HG03378 (cell line): ENCODE measurements around the gene GSTA5.
"Not testable (repeated sequence)": the region's sequence is repeated elsewhere in the genome, so short reads cannot be mapped to it uniquely, and the experiment has no call there.

Experiments used
- ATAC-seq: cut with Tn5 transposase; IDR thresholded peaks from one replicate; pipeline ENCODE4 v1.9.1; 2021; ENCODE audit warnings: mild to moderate bottlenecking, moderate library complexity; ENCODE audit not compliant: unreplicated experiment

Gene GSTA5

DNA sequence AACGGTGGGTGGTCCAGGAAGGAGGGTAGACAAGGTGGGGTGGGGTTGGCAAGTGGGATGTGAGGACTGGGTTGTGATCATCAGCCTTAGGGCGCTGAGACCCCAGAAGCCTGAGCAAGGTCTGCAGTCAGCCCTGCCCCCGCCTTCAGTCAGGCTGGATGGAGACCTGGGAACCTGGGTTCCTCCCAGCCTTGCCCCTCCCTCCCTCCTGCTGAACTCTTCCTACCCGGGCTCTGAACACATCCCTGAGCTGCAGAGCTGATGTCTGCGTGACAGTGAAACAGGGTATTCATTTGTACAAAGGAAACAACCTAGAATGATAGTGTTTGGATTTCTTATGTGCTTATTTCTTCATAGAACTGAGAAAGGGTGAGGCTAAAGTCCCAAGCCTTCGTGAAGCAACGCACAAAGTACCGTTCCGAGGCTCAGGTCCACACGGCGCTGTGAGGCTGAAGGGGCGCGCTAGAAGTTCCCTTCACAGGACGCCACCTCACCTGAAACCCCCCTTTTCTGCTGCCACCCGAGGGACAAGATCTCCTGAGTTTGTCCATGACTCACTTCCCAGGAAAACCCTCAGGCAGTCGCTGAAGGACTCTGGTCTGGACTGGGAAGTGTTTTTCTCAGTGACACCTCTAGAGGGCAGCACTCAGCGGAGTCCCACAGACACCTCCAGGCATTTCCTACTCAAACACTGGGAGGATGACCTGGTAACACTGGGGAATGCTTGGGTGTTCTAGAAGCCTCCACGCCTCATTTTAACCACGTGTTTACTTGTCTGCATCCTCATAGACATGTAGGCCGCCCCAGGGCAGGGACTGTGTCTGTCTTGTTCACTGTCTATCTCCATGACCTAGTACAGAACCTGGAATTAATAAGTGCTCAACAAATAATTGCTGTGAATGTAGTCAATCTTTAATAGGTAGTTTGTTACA, 1.2 kb downstream of the GSTA5 start:
- ATAC-seq, result no peak

- ATAC-seq, result no peak
Measured at GRCh38 chr6:52834481-52834880, 6.1 kb downstream of the GSTA5 start.

DNA sequence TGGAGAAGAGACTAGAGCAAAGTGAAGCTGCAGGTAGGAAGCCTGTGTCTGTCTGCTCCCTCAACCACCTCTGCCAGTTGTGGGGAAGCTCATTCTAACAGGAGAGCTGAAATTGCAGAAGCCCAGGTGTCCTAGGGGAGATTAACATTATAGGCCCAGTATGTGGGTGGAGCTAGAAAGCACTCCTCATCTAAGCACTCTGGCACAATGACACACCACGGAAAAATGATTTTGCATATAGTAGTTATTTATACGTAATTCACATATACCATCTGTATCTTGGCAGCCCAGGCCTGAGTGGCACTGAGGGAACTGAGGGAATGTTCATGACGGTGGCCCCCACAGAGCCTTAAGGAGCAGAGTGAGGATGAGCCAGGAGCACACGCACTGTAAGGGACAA, 9.7 kb downstream of the GSTA5 start:
- ATAC-seq, result not testable (repeated sequence)

DNA sequence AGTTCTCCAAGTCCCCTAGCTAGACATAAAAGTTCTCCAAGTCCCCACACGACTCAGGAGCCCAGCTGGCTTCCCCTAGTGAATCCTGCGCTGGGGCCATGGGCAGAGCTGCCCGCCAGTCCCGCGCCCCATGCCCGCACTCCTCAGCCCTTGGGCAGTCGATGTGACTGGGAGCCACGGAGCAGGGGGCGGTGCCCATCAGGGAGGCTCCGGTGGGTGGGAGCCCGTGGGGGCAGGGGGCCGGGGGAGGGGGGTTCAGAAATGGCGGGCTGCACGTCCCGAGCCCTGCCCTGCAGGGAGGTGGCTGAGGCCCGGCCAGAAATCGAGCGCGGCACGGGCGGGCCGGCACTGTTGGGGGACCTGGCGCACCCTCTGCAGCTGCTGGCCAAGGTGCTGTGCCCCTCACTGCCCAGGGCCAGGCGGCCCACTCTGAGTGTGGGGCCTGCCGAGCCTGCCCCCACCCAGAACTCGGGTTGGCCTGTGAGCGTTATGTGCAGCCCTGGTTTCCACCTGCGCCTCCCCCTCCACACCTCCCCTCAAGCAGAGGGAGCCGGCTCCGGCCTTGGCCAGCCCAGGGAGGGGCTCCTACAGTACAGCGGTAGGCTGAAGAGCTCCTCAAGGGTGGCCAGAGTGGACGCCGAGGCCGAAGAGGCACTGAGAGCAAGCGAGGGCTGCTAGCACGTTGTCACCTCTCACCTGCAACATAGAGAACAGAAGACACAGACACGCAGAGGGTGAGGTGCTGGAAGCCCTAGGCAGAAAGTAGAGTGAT, 11.4 kb downstream of the GSTA5 start:
- ATAC-seq, result no peak

- ATAC-seq, result not testable (repeated sequence)
Measured at GRCh38 chr6:52828621-52829020, 12.0 kb downstream of the GSTA5 start.

- ATAC-seq, result not testable (repeated sequence)
Measured at GRCh38 chr6:52827073-52827783, 13.4 kb downstream of the GSTA5 start.

GRCh38 chr6:52826513-52826912, 14.1 kb downstream of the GSTA5 start:
- ATAC-seq, result no peak

DNA sequence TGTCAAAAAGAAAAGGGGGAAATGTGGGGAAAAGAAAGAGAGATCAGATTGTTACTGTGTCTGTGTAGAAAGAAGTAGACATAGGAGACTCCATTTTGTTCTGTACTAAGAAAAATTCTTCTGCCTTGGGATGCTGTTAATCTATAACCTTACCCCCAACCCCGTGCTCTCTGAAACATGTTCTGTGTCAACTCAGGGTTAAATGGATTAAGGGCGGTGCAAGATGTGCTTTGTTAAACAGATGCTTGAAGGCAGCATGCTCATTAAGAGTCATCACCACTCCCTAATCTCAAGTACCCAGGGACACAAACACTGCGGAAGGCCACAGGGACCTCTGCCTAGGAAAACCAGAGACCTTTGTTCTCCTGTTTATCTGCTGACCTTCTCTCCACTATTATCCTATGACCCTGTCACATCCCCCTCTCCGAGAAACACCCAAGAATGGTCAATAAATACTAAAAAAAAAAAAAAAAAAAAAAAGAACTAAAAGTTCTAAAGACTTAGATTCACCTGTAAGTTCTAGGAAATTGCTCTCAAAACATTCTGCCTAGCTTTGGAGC, 14.6 kb downstream of the GSTA5 start:
- ATAC-seq, result not testable (repeated sequence)

- not testable (repeated sequence) for ATAC-seq
Measured at GRCh38 chr6:52825270-52825793, 15.3 kb downstream of the GSTA5 start.

- ATAC-seq, result no peak
Measured at GRCh38 chr6:52821842-52822241, 18.8 kb downstream of the GSTA5 start.

GRCh38 chr6:52820198-52820597, 20.4 kb downstream of the GSTA5 start:
- no peak for ATAC-seq

GRCh38 chr6:52815167-52816092, 25.2 kb downstream of the GSTA5 start:
- peak; percentile 89 for ATAC-seq

GRCh38 chr6:52814545-52814944, 26.1 kb downstream of the GSTA5 start:
- ATAC-seq, result not testable (repeated sequence)

DNA sequence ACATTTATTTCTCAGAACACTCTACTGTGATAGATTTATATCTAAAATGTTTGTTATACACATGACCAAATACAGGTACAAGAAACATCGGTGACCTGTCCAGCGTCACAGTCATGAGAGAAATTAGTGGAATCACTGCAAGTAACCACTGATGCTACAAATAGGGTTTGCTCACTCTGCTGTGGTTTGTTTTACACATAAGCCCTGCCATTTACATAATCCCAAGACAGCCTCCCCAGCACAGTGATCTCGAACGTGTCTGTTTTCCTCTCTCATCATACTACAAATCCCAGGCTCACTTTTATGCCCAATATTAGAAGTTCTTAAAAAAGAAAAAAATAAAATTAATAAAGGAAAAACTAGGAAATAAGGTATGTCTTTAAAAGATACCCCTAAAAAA, 30.8 kb downstream of the GSTA5 start:
- not testable (repeated sequence) for ATAC-seq

DNA sequence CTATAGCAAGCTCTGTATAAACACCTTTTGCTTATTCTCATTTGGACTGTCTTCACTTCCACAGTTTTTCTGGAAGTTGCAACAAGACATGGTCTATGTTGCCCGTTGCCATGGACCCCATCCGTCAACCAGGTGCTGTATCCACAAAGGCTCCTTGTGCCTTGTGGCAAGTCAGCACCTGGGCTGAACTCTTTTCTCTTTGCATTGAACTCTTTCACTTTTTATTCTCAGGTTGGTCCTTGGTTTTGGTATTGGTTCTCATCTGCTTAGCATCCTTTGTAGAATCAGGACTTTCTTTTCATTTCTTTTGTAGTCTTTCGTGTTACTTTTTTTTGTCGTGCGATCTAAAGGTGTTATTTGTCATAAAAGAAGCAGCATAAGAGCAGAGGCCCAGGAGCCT, 32.0 kb downstream of the GSTA5 start:
- ATAC-seq, result no peak

GRCh38 chr6:52803668-52804255, 36.9 kb downstream of the GSTA5 start, which contains the start of gene GSTA1:
Gene GSTA1, minus strand, starts transcription at chr6:52803816. Its CDS starts 4,549 bp downstream, at chr6:52799267.
- not testable (repeated sequence) for ATAC-seq

- no peak for ATAC-seq
Measured at GRCh38 chr6:52802806-52803205, 37.8 kb downstream of the GSTA5 start.

GRCh38 chr6:52801188-52801841, 39.3 kb downstream of the GSTA5 start:
- ATAC-seq, result no peak
